ENCODE measurements around the gene CSN3. TPM values are rescaled to one million over a fixed set of nuclear protein-coding genes. Genes with fewer than 3 reads are reported as not detected.

Gene CSN3
- total RNA-seq, 1 experiment from 2014 or later: not detected

GRCh38 chr4:70236125-70236524 lies 6.3 kb upstream of the CSN3 start:
- Mint-ChIP-seq H3K4me3 (no peak overlapping the region), H3K36me3 (ENCODE audit: insufficient read depth in 1 of 3, low read depth in 3 of 3) (no peaks in the 10 kb centered on the region), H3K9me3 (no peaks in the 10 kb centered on the region), H3K4me1 (no peaks in the 10 kb centered on the region), H3K27ac (no peak overlapping the region), H3K27me3 (ENCODE audit: low read depth) (no peaks in the 10 kb centered on the region)
- no peaks in the 10 kb centered on the region for H3K79me2 ChIP-seq (ENCODE audit: insufficient read depth, low read length)
- H3K4me1 ChIP-seq (ENCODE audit: insufficient read depth, low read length): no peaks in the 10 kb centered on the region; the same call in 1 of the 2 replicates
- no peak overlapping the region for H2BK5ac ChIP-seq (ENCODE audit: insufficient read length, low read length)
- no peak overlapping the region for H3K27ac ChIP-seq (ENCODE audit: insufficient read length, low read depth, low read length)
- no peaks in the 10 kb centered on the region for H3K27me3 ChIP-seq (ENCODE audit: insufficient read depth, low read length)
- H3K9ac ChIP-seq (ENCODE audit: extremely low read depth, insufficient read length, low read length): no peak overlapping the region
- WGBS (ENCODE audit: extremely low coverage, insufficient read length, low lambda C conversion rate): no CpG with 5 or more reads among the region's 1 CpG
- no peak overlapping the region for H3T11ph ChIP-seq (ENCODE audit: low read length)
- H2BK12ac ChIP-seq (ENCODE audit: insufficient read length, low read depth, low read length): no peak overlapping the region
- no peaks in the 10 kb centered on the region for H3K79me1 ChIP-seq (ENCODE audit: insufficient read depth, low read depth, low read length, poor library complexity, severe bottlenecking)
- H3K9me3 ChIP-seq (ENCODE audit: control insufficient read depth, low read depth, low read length): no peaks in the 10 kb centered on the region
- H3K18ac ChIP-seq (ENCODE audit: insufficient read length, low read depth, low read length): no peak overlapping the region
- DNase-seq: no peak
- no peak overlapping the region for H3K56ac ChIP-seq (ENCODE audit: insufficient read length, low read depth, low read length)
- H2BK20ac ChIP-seq (ENCODE audit: low read depth, low read length, poor library complexity, severe bottlenecking): no peak overlapping the region
- H3K14ac ChIP-seq (ENCODE audit: insufficient read depth, low read length): no peak overlapping the region
- H4K8ac ChIP-seq (replicated peaks; ENCODE audit: insufficient read length, low read depth, low read length): no peak overlapping the region
- no peak overlapping the region for H3K4ac ChIP-seq (ENCODE audit: low read depth, low read length)
- H4K20me1 ChIP-seq (ENCODE audit: control insufficient read depth, insufficient read depth, insufficient read length): no peaks in the 10 kb centered on the region
- no peak overlapping the region for H2BK120ac ChIP-seq (ENCODE audit: low read depth, low read length, poor library complexity, severe bottlenecking)
- no peak overlapping the region for H3K23ac ChIP-seq (ENCODE audit: insufficient read length, low read depth, low read length)
- no peak overlapping the region for H2AK5ac ChIP-seq (ENCODE audit: insufficient read length, low read length)
- no peak overlapping the region for H2BK15ac ChIP-seq (ENCODE audit: low read depth, low read length)
- TF ChIP-seq CTCF (conservative IDR thresholded peaks at IDR 0.05): no peak
- no peak overlapping the region for H3K4me2 ChIP-seq (ENCODE audit: insufficient read depth, insufficient read length, low read length)
- H4K91ac ChIP-seq (ENCODE audit: insufficient read length, low read depth, low read length): no peak overlapping the region
- no peaks in the 10 kb centered on the region for H3K23me2 ChIP-seq (ENCODE audit: insufficient read length, low read depth, low read length, poor library complexity, severe bottlenecking)
- H2AFZ ChIP-seq (ENCODE audit: low read length): no peak overlapping the region
- H4K5ac ChIP-seq (ENCODE audit: insufficient read length, low read depth, low read length): no peak overlapping the region
